PC-3 (cell line): ENCODE measurements around the gene DPF3. TPM values are rescaled to one million over a fixed set of nuclear protein-coding genes. Genes with fewer than 3 reads are reported as not detected.

Experiments used
- ATAC-seq: fragments of 200-7000 bp; cut with Tn5 transposase; 2 replicates; pipeline ENCODE4 v1.9.1; 2020; ENCODE audit warnings: mild to moderate bottlenecking, moderate library complexity
- BruUV-seq: library from RNA; stranded (reverse); fragments of 400-500 nt; replicated peaks from 2 replicates; lab custom pipeline; 2021; lab: Mats Ljungman, UMichigan
- CTCF ChIA-PET: fragments of 300-600 bp; sonication (Branson Sonifier 250); formaldehyde crosslinking; loops from one replicate; lab custom pipeline; 2022; ENCODE audit warnings: antibody characterized with exemption; lab: Charles Lee
- POLR2A ChIA-PET: fragments of 300-600 bp; sonication (Branson Sonifier 250); formaldehyde crosslinking; loops from one replicate; lab custom pipeline; 2022; ENCODE audit warnings: antibody characterized with exemption; ENCODE audit not compliant: unreplicated experiment; lab: Charles Lee
- DNase-seq: peaks from one replicate; pipeline ENCODE4 v3.0.0-alpha.2; 2015
- H2AFZ ChIP-seq: fragments of 300-600 bp; sonication (generic); 2 replicates; pipeline ENCODE4 v1.6.0; 2016; ENCODE audit warnings: antibody characterized with exemption, low read length
- H3F3A ChIP-seq: fragments of 300-600 bp; sonication (generic); one replicate; pipeline ENCODE4 v1.6.0; 2017; ENCODE audit warnings: antibody characterized with exemption, low read length, control low read depth, mild to moderate bottlenecking; ENCODE audit not compliant: unreplicated experiment
- H3K27ac ChIP-seq: fragments of 300-600 bp; sonication (generic); 2 replicates; pipeline ENCODE4 v1.5.1; 2016; ENCODE audit warnings: mild to moderate bottlenecking, low read length
- H3K27me3 ChIP-seq: fragments of 300-600 bp; sonication (generic); 2 replicates; pipeline ENCODE4 v1.6.1; 2016; ENCODE audit warnings: low read length, mixed read lengths
- H3K36me3 ChIP-seq: fragments of 300-600 bp; sonication (generic); 2 replicates; pipeline ENCODE4 v1.6.1; 2016; ENCODE audit warnings: low read depth, mixed run types, low read length, mixed read lengths
- H3K4me1 ChIP-seq: fragments of 300-600 bp; sonication (generic); 2 replicates; pipeline ENCODE4 v1.5.1; 2016; ENCODE audit warnings: low read length; ENCODE audit not compliant: insufficient read depth
- H3K4me2 ChIP-seq: fragments of 300-600 bp; sonication (generic); 2 replicates; pipeline ENCODE4 v1.6.0; 2016; ENCODE audit warnings: low read length
- H3K4me3 ChIP-seq: fragments of 300-600 bp; sonication (generic); 2 replicates; pipeline ENCODE4 v1.5.1; 2016; ENCODE audit warnings: mild to moderate bottlenecking, low read length, mixed read lengths
- H3K79me2 ChIP-seq: fragments of 300-600 bp; sonication (generic); 2 replicates; pipeline ENCODE4 v1.6.1; 2017; ENCODE audit warnings: low read length, mixed read lengths
- H3K9ac ChIP-seq: fragments of 300-600 bp; sonication (generic); 2 replicates; pipeline ENCODE4 v1.6.0; 2016; ENCODE audit warnings: mild to moderate bottlenecking, low read length
- H3K9me2 ChIP-seq: fragments of 300-600 bp; sonication (generic); replicated peaks from 2 replicates; pipeline ENCODE4 v1.6.1; 2016; ENCODE audit warnings: mixed run types, low read length, mixed read lengths
- H3K9me3 ChIP-seq: fragments of 300-600 bp; sonication (generic); 2 replicates; pipeline ENCODE4 v1.6.1; 2016; ENCODE audit warnings: low read length, mixed read lengths
- H4K20me1 ChIP-seq: fragments of 300-600 bp; sonication (generic); 2 replicates; pipeline ENCODE4 v1.6.1; 2016; ENCODE audit warnings: low read length, mixed read lengths
- EZH2 ChIP-seq: fragments of 300-600 bp; sonication (generic); IDR thresholded peaks from one replicate; pipeline ENCODE4 v1.6.1; 2017; ENCODE audit warnings: antibody characterized with exemption, mild to moderate bottlenecking, low read length; ENCODE audit not compliant: unreplicated experiment
- EZH2phosphoT487 ChIP-seq: fragments of 300-600 bp; sonication (generic); IDR thresholded peaks from 2 replicates; pipeline ENCODE4 v1.6.1; 2018; ENCODE audit warnings: mild to moderate bottlenecking, antibody characterized with exemption, low read length, borderline replicate concordance
- intact Hi-C: fragments of 100-400 bp; cut with micrococcal nuclease; formaldehyde crosslinking; loops from 2 replicates; pipeline ENCODE4 v1.9.0; 2023
- total RNA-seq: library from RNA; depleted of rRNA; stranded (reverse); fragments of >200 nt; gene quantifications from 2 replicates; pipeline ENCODE4 v1.2.3, GENCODE V29; 2014
- TF ChIP-seq, protein P1 (sequence below): fragments of 300-600 bp; sonication (generic); conservative IDR thresholded peaks from 2 replicates; pipeline ENCODE4 v1.5.1; 2017; ENCODE audit warnings: antibody characterized with exemption, low read depth, mild to moderate bottlenecking, low read length

The DPF3 gene
- total RNA-seq, 1 experiment from 2014 or later: 16.6 TPM

DNA sequence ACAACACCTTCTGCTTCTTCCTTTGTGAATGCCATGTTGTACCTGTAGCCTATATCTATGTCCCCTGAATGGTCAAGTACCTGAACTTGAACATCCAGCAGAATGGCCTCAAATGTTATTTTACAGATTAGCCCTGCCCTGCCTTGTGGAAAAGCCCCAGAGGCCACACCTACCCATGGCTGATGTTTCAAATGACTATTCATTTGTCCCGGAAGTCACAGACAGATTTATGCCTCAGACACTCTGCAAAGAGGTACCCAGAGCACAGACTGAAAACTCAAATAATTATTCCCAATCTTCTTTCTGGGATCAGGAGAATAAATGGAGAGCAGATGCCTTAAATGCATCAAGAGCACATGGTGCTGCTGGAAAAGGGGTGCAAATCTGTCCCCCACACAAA, 13.0 kb upstream of the DPF3 start:
- Histone ChIP-seq H3K27me3 (no peaks in the 10 kb centered on the region), H3K4me1 (peaks cover 31% of the 10 kb centered on the region), H3K27ac (no peak overlapping the region), H2AFZ (0 out of 2 replicates have a peak overlapping the region, but pooled peaks have one; percentile 15), H3K9me3 (no peaks in the 10 kb centered on the region), H3K36me3 (no peaks in the 10 kb centered on the region), H3F3A (no peaks in the 10 kb centered on the region), H3K9me2 (no peaks in the 10 kb centered on the region), H4K20me1 (no peaks in the 10 kb centered on the region), H3K4me2 (no peak overlapping the region; the same call in 1 of the 2 replicates), H3K4me3 (no peak overlapping the region), H3K79me2 (no peaks in the 10 kb centered on the region), H3K9ac (no peak overlapping the region)
- ChIA-PET CTCF (no interaction called here), POLR2A (no interaction called here)
- intact Hi-C loops: loop anchor here (5.0 kb wide), 1 partner anchor 270 kb away; no protein-coding TSS in a partner anchor
- TF ChIP-seq EZH2phosphoT487 (no peak), EZH2 (no peak)
- TF ChIP-seq, protein P1, sequence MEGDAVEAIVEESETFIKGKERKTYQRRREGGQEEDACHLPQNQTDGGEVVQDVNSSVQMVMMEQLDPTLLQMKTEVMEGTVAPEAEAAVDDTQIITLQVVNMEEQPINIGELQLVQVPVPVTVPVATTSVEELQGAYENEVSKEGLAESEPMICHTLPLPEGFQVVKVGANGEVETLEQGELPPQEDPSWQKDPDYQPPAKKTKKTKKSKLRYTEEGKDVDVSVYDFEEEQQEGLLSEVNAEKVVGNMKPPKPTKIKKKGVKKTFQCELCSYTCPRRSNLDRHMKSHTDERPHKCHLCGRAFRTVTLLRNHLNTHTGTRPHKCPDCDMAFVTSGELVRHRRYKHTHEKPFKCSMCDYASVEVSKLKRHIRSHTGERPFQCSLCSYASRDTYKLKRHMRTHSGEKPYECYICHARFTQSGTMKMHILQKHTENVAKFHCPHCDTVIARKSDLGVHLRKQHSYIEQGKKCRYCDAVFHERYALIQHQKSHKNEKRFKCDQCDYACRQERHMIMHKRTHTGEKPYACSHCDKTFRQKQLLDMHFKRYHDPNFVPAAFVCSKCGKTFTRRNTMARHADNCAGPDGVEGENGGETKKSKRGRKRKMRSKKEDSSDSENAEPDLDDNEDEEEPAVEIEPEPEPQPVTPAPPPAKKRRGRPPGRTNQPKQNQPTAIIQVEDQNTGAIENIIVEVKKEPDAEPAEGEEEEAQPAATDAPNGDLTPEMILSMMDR: no peak
- ATAC-seq: no peak; the same call in 1 of the 2 replicates
- BruUV-seq: no TSS peak
- DNase-seq: no peak

DNA sequence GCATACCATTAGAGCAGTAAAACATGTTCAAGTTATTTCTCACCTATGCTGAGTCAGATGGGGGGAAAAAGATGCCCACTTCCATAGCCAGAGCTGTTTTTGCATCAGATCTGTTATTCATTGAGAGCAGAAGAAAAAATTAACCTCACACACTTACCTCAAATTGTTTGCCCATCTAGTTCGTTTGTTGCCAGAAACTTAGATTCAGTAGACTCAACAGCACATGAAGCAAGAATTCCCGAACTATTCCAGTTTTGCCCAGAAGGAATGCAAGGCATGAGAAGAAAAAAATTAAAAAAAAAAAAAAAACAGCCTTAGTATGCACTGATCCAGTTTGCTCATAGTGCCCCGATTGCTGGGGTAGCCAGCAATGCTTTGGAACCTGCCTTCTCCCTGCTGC, 12.4 kb upstream of the DPF3 start:
- no peaks in the 10 kb centered on the region for H3K79me2 ChIP-seq
- no peaks in the 10 kb centered on the region for H4K20me1 ChIP-seq
- H3K4me2 ChIP-seq: no peak overlapping the region; the same call in 1 of the 2 replicates
- no peak overlapping the region for H3K9ac ChIP-seq
- H3K9me2 ChIP-seq: no peaks in the 10 kb centered on the region
- TF ChIP-seq EZH2 (no peak), EZH2phosphoT487 (no peak)
- TF ChIP-seq, protein P1: no peak
- no peaks in the 10 kb centered on the region for H3F3A ChIP-seq
- peaks cover 31% of the 10 kb centered on the region for H3K4me1 ChIP-seq
- H3K27me3 ChIP-seq: no peaks in the 10 kb centered on the region
- no peaks in the 10 kb centered on the region for H3K9me3 ChIP-seq
- DNase-seq: peak; percentile 27
- no peak overlapping the region for H3K4me3 ChIP-seq
- no peak for ATAC-seq
- ChIA-PET POLR2A (interaction anchor here (0.7 kb wide), 1 partner anchor 154 kb away, joined by 3 read pairs; no protein-coding TSS in a partner anchor), CTCF (interaction anchor here (0.5 to 3.4 kb wide), 2 partner anchors 257 to 392 kb away, joined by 5 to 58 read pairs; no protein-coding TSS in a partner anchor)
- intact Hi-C loops: loop anchor here (5.0 kb wide), 1 partner anchor 269 kb away; no protein-coding TSS in a partner anchor
- no peaks in the 10 kb centered on the region for H3K36me3 ChIP-seq
- no TSS peak for BruUV-seq
- H2AFZ ChIP-seq: no peak overlapping the region
- H3K27ac ChIP-seq: no peak overlapping the region

DNA sequence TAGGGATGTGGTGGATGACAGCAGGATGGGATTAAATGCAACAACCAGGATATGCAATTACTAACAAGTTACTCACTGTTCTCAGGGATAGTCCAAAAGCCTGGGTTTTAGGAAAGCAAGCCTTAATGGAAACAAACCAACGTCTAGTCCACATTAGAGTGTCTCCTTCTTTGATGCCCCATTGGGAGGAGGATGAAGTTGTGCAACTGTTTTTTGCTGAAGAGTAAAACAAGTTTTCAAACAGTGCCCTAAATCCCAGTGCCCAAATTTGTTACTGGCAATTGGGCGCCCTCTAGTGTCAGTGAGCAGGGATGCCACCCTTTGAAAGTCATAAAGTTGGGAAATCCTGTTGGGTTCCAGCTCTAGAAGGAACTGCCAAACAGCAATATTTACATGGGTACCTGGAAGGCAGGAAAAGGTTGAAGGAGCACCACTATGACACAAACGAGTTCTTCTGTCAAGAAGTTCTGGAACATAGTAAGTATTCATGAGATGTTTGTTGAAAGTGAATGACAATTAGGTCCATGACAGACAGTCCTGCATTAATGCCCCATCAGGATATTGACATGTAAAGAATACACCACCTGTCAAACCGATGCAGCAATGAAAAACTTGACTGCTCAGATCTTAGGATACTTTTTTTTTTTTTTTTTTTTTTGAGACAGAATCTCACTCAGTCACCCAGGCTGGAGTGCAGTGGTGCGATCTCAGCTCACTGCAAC, 11.1 kb upstream of the DPF3 start:
- no TSS peak for BruUV-seq
- Histone ChIP-seq H3K4me2 (peak overlapping the region; percentile 2), H3K4me3 (no peak overlapping the region), H3K4me1 (peaks cover 31% of the 10 kb centered on the region), H2AFZ (peak overlapping the region; percentile 3; the same call in 1 of the 2 replicates), H3K9me2 (no peaks in the 10 kb centered on the region), H3K27me3 (no peaks in the 10 kb centered on the region), H3K79me2 (no peaks in the 10 kb centered on the region), H3K27ac (no peak overlapping the region), H3K9me3 (no peaks in the 10 kb centered on the region), H3F3A (no peaks in the 10 kb centered on the region), H3K9ac (no peak overlapping the region), H4K20me1 (no peaks in the 10 kb centered on the region), H3K36me3 (no peaks in the 10 kb centered on the region)
- no peak for TF ChIP-seq EZH2
- TF ChIP-seq, protein P1: peak; percentile 100
- CTCF ChIA-PET: interaction anchor here (0.6 to 3.4 kb wide), 14 partner anchors 10 to 397 kb away, joined by 3 to 58 read pairs (median 4); partner anchors contain the start of gene DPF3
- POLR2A ChIA-PET: interaction anchor here (0.6 to 0.7 kb wide), 2 partner anchors 9 to 77 kb away, joined by 3 to 4 read pairs; no protein-coding TSS in a partner anchor
- DNase-seq: peak; percentile 90
- intact Hi-C loops: loop anchor here (1.0 to 5.0 kb wide), 6 partner anchors 43 to 388 kb away; no protein-coding TSS in a partner anchor
- peak; percentile 76 for ATAC-seq
